Endodermal cell (in vitro differentiated cells): ENCODE measurements around the gene TRPM5. TPM values are rescaled to one million over a fixed set of nuclear protein-coding genes. Genes with fewer than 3 reads are reported as not detected.

Experiments used
- DNase-seq: peaks from one replicate; pipeline ENCODE4 v3.0.0-alpha.2; 2017
- H3K27ac ChIP-seq: 2 replicates; pipeline ENCODE4 v1.5.1; 2013; ENCODE audit warnings: mild to moderate bottlenecking, low read depth, low read length, moderate library complexity
- H3K27me3 ChIP-seq: 2 replicates; pipeline ENCODE4 v1.6.1; 2013; ENCODE audit warnings: mild to moderate bottlenecking, low read length, moderate library complexity; ENCODE audit not compliant: insufficient read depth, control insufficient read depth, poor library complexity, severe bottlenecking
- H3K36me3 ChIP-seq: 2 replicates; pipeline ENCODE4 v1.7.0; 2013; ENCODE audit warnings: mild to moderate bottlenecking, low read length, moderate library complexity; ENCODE audit not compliant: control insufficient read depth, insufficient read depth
- H3K4me1 ChIP-seq: one replicate; pipeline ENCODE4 v1.7.0; 2013; ENCODE audit warnings: low read length; ENCODE audit not compliant: control insufficient read depth, insufficient read depth
- H3K4me3 ChIP-seq: 2 replicates; pipeline ENCODE4 v1.5.1; 2013; ENCODE audit warnings: mild to moderate bottlenecking, low read length, moderate library complexity
- H3K9ac ChIP-seq: 2 replicates; pipeline ENCODE4 v1.6.1; 2013; ENCODE audit warnings: mild to moderate bottlenecking, low read length, moderate library complexity; ENCODE audit not compliant: poor library complexity, severe bottlenecking; ENCODE audit errors: extremely low read depth
- H3K9me3 ChIP-seq: 2 replicates; pipeline ENCODE4 v1.6.1; 2013; ENCODE audit warnings: mild to moderate bottlenecking, low read length, moderate library complexity; ENCODE audit not compliant: control insufficient read depth
- H3K27ac Mint-ChIP-seq: 2 replicates; pipeline ENCODE4 v1.8.0; 2020; ENCODE audit warnings: mixed read lengths
- H3K27me3 Mint-ChIP-seq: 2 replicates; pipeline ENCODE4 v1.8.0; 2021; ENCODE audit warnings: mild to moderate bottlenecking, mixed read lengths; ENCODE audit not compliant: insufficient read depth
- H3K36me3 Mint-ChIP-seq: 2 replicates; pipeline ENCODE4 v1.8.0; 2020; ENCODE audit warnings: low read depth, mixed read lengths
- H3K4me1 Mint-ChIP-seq: 2 replicates; pipeline ENCODE4 v1.8.0; 2020; ENCODE audit warnings: mixed read lengths
- H3K4me3 Mint-ChIP-seq: 2 replicates; pipeline ENCODE4 v1.8.0; 2020; ENCODE audit warnings: mild to moderate bottlenecking, moderate library complexity, mixed read lengths
- H3K9me3 Mint-ChIP-seq: 2 replicates; pipeline ENCODE4 v1.8.0; 2020; ENCODE audit warnings: mild to moderate bottlenecking, mixed read lengths
- WGBS, 2 experiments: methylation state at CpG; one replicate each; pipeline versions ENCODE4 v1.1.5 to v1.1.7; 2013; ENCODE audit warnings: missing lambda C conversion rate in 2 of 2, mixed read lengths in 1 of 2; ENCODE audit not compliant: insufficient coverage in 1 of 2, insufficient read length in 1 of 2; 5-methylcytosine and 5-hydroxymethylcytosine counted together
- total RNA-seq, 2 donors: library from RNA; stranded (reverse); fragmentation: NEBNext Ultra II Directional in 1 of 2; extraction: Animal tissue kit (Norgen Biotek cat#: 25700) in 1 of 2; gene quantifications; 2 replicates in 1 of 2; 3 replicates in 1 of 2; pipeline ENCODE4 v1.2.1, GENCODE V29; 2021
- TF ChIP-seq, protein P1 (sequence below): fragments of 200-600 bp; sonication (generic); conservative IDR thresholded peaks from 2 replicates; pipeline ENCODE4 v1.5.0; 2021; ENCODE audit warnings: antibody characterized with exemption, mild to moderate bottlenecking

TRPM5 gene
- total RNA-seq, 2 donors from 2014 or later, result 0.11 TPM

DNA sequence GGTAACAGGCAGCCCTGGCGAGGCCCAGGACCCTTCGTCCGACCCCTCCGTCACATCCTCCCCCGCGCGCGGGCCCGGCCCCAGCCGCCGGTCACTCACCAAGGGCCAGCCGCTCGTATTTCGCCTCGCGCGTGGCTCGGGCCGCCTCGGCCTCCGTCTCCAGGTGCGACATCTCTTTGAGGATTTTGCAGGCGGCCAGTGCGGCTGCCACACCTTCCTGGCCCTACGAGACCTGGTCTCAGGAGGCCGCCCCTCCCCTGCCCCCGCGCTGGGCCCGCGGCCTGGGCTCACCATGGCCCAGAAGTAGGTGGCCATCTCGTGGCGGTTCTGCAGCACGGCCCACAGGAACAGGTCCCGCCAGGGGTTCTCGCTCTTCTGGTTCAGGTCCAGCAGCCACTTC lies 29.7 kb downstream of the TRPM5 start:
- TF ChIP-seq, protein P1, sequence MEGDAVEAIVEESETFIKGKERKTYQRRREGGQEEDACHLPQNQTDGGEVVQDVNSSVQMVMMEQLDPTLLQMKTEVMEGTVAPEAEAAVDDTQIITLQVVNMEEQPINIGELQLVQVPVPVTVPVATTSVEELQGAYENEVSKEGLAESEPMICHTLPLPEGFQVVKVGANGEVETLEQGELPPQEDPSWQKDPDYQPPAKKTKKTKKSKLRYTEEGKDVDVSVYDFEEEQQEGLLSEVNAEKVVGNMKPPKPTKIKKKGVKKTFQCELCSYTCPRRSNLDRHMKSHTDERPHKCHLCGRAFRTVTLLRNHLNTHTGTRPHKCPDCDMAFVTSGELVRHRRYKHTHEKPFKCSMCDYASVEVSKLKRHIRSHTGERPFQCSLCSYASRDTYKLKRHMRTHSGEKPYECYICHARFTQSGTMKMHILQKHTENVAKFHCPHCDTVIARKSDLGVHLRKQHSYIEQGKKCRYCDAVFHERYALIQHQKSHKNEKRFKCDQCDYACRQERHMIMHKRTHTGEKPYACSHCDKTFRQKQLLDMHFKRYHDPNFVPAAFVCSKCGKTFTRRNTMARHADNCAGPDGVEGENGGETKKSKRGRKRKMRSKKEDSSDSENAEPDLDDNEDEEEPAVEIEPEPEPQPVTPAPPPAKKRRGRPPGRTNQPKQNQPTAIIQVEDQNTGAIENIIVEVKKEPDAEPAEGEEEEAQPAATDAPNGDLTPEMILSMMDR, result no peak
- 87 to 90% methylated on average over 25 to 35 of the region's 35 CpGs for WGBS, 2 experiments
- Histone ChIP-seq H3K4me1 (no peaks in the 10 kb centered on the region), H3K9me3 (no peaks in the 10 kb centered on the region), H3K4me3 (no peak overlapping the region), H3K36me3 (no peaks in the 10 kb centered on the region), H3K27me3 (no peaks in the 10 kb centered on the region), H3K9ac (no peak overlapping the region), H3K27ac (no peak overlapping the region)
- H3K9me3 Mint-ChIP-seq, result no peaks in the 10 kb centered on the region
- H3K4me3 Mint-ChIP-seq, result no peak overlapping the region
- no peaks in the 10 kb centered on the region for H3K4me1 Mint-ChIP-seq
- H3K27me3 Mint-ChIP-seq, result peaks cover 3% of the 10 kb centered on the region
- H3K27ac Mint-ChIP-seq, result no peak overlapping the region
- no peak for DNase-seq
- H3K36me3 Mint-ChIP-seq, result no peaks in the 10 kb centered on the region

GRCh38 chr11:2413742-2414579 lies 30.4 kb downstream of the TRPM5 start:
- peaks cover 3% of the 10 kb centered on the region for H3K27me3 Mint-ChIP-seq
- no peak overlapping the region for H3K4me3 Mint-ChIP-seq
- H3K9me3 Mint-ChIP-seq, result no peaks in the 10 kb centered on the region
- no peaks in the 10 kb centered on the region for H3K27me3 ChIP-seq
- H3K27ac ChIP-seq, result no peak overlapping the region
- no peak for DNase-seq
- H3K9ac ChIP-seq, result no peak overlapping the region
- no peaks in the 10 kb centered on the region for H3K9me3 ChIP-seq
- H3K4me1 ChIP-seq, result no peaks in the 10 kb centered on the region
- no peaks in the 10 kb centered on the region for H3K4me1 Mint-ChIP-seq
- no peak overlapping the region for H3K4me3 ChIP-seq
- no peak overlapping the region for H3K27ac Mint-ChIP-seq
- TF ChIP-seq, protein P1, result no peak
- WGBS, 2 experiments, result 91 to 94% methylated on average over 18 to 43 of the region's 43 CpGs
- H3K36me3 ChIP-seq, result no peaks in the 10 kb centered on the region
- H3K36me3 Mint-ChIP-seq, result no peaks in the 10 kb centered on the region

DNA sequence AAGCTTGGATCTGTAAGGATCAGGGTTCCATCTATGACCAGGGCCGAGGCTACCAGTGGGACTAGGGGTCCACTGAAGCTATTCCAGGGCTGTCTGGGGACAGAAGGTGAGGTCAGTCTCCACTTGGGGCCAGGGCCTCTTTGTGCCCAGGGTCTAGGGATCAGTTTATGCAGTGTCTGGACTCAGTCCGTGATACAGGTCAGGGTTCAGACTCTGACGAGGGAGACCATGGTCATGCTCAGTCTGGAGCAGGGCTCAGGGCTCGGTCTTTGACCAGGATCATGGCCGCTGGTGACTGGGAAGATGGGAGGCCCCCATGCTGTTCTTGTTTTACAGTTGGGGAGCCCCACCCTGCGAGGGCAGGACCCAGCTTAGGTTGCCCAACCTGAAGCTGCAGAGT lies 32.0 kb downstream of the TRPM5 start:
- H3K27me3 ChIP-seq, result no peaks in the 10 kb centered on the region
- WGBS, 2 experiments, result 93 to 95% methylated on average over 6 of the region's 6 CpGs
- no peak overlapping the region for H3K9ac ChIP-seq
- Mint-ChIP-seq H3K27ac (no peak overlapping the region), H3K9me3 (no peaks in the 10 kb centered on the region), H3K27me3 (peaks cover 3% of the 10 kb centered on the region), H3K4me1 (no peaks in the 10 kb centered on the region), H3K4me3 (no peak overlapping the region), H3K36me3 (no peaks in the 10 kb centered on the region)
- DNase-seq, result no peak
- H3K4me3 ChIP-seq, result no peak overlapping the region
- TF ChIP-seq, protein P1, result no peak
- H3K27ac ChIP-seq, result no peak overlapping the region
- H3K36me3 ChIP-seq, result no peaks in the 10 kb centered on the region
- no peaks in the 10 kb centered on the region for H3K4me1 ChIP-seq
- H3K9me3 ChIP-seq, result no peaks in the 10 kb centered on the region
